Cerebellar nuclear complex (tissue), 1 donor: ENCODE results near the gene SPTLC3.
"Not testable (repeated sequence)": the region's sequence is repeated elsewhere in the genome, so short reads cannot be mapped to it uniquely, and the experiment has no call there.

Source experiments
- DNase-seq, 2 experiments: peaks; one replicate each; lab custom pipeline; 2025; lab: John Stamatoyannopoulos, UW

SPTLC3 gene

GRCh38 chr20:13008761-13009681 lies at the start of gene SPTLC3:
Gene SPTLC3 (plus strand): TSS chr20:13008972. CDS start chr20:13009268, 296 bp downstream.
- no peak for DNase-seq

GRCh38 chr20:12961725-12962124 lies 47.0 kb upstream of the SPTLC3 start:
- DNase-seq, result no peak

GRCh38 chr20:12962895-12963294 lies 45.9 kb upstream of the SPTLC3 start:
- DNase-seq, result no peak

GRCh38 chr20:12963416-12963815 lies 45.4 kb upstream of the SPTLC3 start:
- DNase-seq, result no peak

GRCh38 chr20:12965212-12965869 lies 43.4 kb upstream of the SPTLC3 start:
- no peak for DNase-seq

- DNase-seq, result no peak
These were observed 42.9 kb upstream of the SPTLC3 start for GRCh38 chr20:12965870-12966251.

- DNase-seq, result no peak
These were observed 42.2 kb upstream of the SPTLC3 start for GRCh38 chr20:12966468-12967085.

- no peak for DNase-seq
These were observed 40.8 kb upstream of the SPTLC3 start for GRCh38 chr20:12967932-12968331.

- no peak for DNase-seq
These were observed 40.3 kb upstream of the SPTLC3 start for GRCh38 chr20:12968472-12968871.

- no peak for DNase-seq
These were observed 39.6 kb upstream of the SPTLC3 start for GRCh38 chr20:12969071-12969669.

GRCh38 chr20:12970372-12970821 lies 38.4 kb upstream of the SPTLC3 start:
- DNase-seq, result no peak

- no peak for DNase-seq
These were observed 32.8 kb upstream of the SPTLC3 start for GRCh38 chr20:12975833-12976608.

GRCh38 chr20:12976720-12977309 lies 32.0 kb upstream of the SPTLC3 start:
- no peak for DNase-seq

- no peak for DNase-seq
These were observed 31.2 kb upstream of the SPTLC3 start for GRCh38 chr20:12977328-12978125.

GRCh38 chr20:12978126-12978394 lies 30.7 kb upstream of the SPTLC3 start:
- no peak for DNase-seq

GRCh38 chr20:12978613-12979495 lies 29.9 kb upstream of the SPTLC3 start:
- no peak for DNase-seq

GRCh38 chr20:12979713-12980112 lies 29.1 kb upstream of the SPTLC3 start:
- DNase-seq, result not testable (repeated sequence)

GRCh38 chr20:12982098-12982497 lies 26.7 kb upstream of the SPTLC3 start:
- no peak for DNase-seq

GRCh38 chr20:12984069-12984765 lies 24.6 kb upstream of the SPTLC3 start:
- no peak for DNase-seq
